Measurements from ENCODE around the gene DIP2B.

DIP2B gene

GRCh38 chr12:50550530-50551223 is 45.9 kb downstream of the DIP2B start:
- no peak for DNase-seq

- no peak for DNase-seq
Measured at GRCh38 chr12:50551866-50552265, 47.1 kb downstream of the DIP2B start.

- no peak for DNase-seq
Measured at GRCh38 chr12:50554651-50555050, 49.9 kb downstream of the DIP2B start.

- no peak for DNase-seq
Measured at GRCh38 chr12:50555471-50555885, 50.7 kb downstream of the DIP2B start.

GRCh38 chr12:50556273-50556672 is 51.5 kb downstream of the DIP2B start:
- DNase-seq = no peak

DNA sequence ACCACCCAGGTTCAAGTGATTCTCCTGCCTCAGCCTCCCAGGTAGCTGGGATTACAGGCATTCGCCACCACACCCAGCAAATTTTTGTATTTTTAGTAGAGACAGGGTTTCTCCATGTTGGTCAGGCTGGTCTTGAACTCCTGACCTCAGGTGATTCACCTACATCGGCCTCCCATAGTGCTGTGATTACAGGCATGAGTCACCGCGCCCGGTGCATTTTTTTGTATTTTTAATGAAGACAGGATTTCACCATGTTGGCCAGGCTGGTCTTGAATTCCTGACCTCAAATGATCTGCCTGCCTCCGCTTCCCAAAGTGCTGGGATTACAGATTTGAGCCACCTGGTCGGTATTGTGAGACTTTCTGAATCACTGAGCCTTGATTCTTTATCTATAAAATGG is 52.0 kb downstream of the DIP2B start:
- DNase-seq = peak; percentile 63

DNA sequence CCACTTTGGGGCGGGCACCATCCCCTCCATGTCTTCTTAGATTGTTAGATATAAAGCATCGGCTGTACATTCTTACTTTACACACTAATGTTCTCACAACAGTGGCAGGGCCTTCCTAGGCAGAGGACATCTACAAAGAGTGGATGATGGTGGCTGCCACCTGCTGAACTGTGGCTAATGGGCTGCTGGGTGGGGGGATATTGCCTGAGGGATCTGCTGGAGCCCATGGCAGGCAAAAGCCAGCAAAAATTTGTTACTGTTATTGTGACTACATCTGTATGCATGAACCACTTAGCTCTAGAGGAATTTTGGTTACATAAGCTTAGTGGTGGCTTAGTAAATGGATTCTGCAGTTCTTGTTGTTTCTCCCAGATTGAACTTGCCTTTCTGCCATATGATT is 52.6 kb downstream of the DIP2B start:
- no peak for DNase-seq

DNA sequence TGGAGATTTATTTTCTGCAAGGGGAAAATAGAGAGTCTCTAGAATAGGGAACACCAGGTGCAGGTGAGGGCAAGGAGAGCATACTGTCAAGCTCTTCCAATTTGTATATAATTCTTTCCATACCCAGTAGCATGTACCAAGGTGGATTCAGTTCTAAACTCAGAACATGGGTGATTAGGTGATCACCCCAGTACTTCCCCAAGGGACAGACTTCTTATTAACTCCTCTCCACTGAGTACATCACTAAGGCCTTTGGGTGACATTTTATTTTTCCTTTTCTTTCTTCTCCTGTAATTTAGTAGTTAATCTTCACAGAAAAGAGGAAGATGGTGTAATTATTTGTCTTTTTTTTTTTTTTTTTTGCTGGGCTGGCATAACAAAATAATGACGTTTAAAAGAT is 54.2 kb downstream of the DIP2B start:
- DNase-seq = no peak

DNA sequence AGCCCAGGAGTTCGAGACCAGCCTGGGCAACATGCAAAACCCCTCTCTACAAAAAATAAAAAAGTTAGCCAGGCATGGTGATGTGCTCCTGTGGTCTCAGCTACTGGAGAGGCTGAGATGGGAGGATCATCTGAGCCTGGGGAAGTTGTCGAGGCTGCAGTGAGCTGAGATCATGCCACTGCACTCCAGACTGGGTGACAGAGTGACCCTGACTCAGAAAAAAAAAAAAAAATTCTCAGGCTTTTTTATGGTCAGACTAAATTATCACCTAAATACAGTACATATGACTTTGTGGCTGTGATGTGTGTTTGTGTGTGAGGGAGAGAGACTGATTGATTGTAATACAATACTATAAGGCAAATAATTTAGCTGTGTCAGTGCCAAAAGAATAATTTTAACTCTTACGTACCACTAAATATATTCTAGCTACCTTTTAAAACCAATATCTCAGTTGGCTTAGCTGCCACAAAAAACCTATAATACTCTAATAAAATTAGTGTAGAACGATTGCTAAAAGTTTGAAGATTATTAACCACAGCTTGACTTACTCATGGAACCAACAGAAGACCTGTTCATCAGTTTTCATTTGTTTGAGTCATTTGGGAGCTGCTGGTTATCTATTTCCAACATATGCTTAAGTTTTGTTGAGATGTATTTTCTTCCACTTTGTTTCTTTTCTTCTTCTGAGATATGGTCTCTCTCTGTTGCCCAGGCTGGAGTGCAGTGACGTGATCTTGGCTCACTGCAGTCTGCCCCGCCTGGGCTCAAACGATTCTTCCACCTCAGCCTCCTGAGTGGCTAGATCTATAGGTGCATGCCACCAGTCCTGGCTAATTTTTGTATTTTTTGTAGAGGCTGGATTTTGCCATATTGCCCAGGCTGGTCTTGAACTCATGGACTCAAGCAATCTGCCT is 58.0 kb downstream of the DIP2B start:
- DNase-seq = no peak

GRCh38 chr12:50563434-50563787 is 58.6 kb downstream of the DIP2B start:
- DNase-seq = no peak

GRCh38 chr12:50564237-50564947 is 59.6 kb downstream of the DIP2B start:
- no peak for DNase-seq

- DNase-seq = no peak
Measured at GRCh38 chr12:50564948-50565297, 60.1 kb downstream of the DIP2B start.

- no peak for DNase-seq
Measured at GRCh38 chr12:50566066-50566465, 61.3 kb downstream of the DIP2B start.

GRCh38 chr12:50567926-50568325 is 63.1 kb downstream of the DIP2B start:
- no peak for DNase-seq

DNA sequence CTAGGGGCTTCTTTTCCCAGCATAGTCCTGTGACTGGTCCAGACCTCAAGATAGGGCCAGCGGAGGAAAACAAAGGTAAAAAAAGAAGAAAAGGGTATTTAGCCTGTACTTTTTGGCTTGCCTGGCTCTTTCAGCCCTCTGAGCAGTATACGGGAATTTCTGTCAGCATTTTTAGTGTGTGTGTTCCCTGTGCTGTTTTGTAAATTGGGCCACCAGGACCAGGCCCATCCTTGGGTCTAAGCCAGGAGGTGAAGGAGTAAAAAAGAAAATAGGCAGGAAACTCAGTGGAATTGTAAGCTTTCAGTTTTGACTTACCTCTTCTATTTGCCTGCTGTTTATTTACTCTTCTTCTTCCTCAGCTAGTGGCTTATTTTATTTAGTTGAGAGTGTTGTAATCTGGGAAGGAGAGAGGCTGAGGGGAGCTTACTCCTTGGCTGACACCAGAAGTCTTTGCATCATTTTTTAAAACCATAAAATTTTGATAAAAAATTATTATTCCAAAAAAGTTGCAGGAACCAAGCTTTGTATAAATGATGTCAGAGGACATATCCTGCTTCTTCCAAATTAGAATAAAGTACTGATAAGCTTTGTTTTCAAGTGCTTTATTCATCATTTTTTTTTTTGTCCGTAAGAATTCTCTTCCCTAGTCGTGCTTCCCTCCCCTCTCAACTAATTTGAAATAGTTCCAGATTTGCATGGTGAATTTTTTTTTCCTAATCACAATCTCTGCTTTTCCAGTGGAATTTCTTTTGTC is 63.7 kb downstream of the DIP2B start:
- no peak for DNase-seq

- DNase-seq = no peak
Measured at GRCh38 chr12:50569321-50569720, 64.5 kb downstream of the DIP2B start.

DNA sequence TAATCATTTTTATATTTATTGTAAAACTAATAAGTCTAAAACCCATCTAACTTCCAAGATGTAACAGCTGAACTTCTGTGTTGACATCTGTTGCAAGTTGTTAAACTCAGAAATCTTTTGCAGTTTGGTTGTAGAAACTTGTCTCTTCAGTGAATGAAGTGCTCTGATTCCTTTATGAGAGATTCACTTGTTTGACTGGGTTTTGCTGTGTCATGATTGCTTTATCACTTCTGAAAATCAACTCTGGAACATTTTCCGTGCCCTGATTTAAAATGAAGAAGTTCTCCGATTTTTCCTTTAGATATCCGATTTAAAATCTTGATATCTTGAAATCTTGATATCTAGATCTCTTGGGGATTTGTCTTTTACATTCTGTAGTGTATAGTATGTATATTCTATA is 65.1 kb downstream of the DIP2B start:
- DNase-seq = no peak

- DNase-seq = no peak
Measured at GRCh38 chr12:50571786-50572185, 67.0 kb downstream of the DIP2B start.

- peak; percentile 83 for DNase-seq
Measured at GRCh38 chr12:50572287-50572686, 67.5 kb downstream of the DIP2B start.

GRCh38 chr12:50572760-50573159 is 68.0 kb downstream of the DIP2B start:
- DNase-seq = no peak

- no peak for DNase-seq
Measured at GRCh38 chr12:50573271-50573670, 68.5 kb downstream of the DIP2B start.

DNA sequence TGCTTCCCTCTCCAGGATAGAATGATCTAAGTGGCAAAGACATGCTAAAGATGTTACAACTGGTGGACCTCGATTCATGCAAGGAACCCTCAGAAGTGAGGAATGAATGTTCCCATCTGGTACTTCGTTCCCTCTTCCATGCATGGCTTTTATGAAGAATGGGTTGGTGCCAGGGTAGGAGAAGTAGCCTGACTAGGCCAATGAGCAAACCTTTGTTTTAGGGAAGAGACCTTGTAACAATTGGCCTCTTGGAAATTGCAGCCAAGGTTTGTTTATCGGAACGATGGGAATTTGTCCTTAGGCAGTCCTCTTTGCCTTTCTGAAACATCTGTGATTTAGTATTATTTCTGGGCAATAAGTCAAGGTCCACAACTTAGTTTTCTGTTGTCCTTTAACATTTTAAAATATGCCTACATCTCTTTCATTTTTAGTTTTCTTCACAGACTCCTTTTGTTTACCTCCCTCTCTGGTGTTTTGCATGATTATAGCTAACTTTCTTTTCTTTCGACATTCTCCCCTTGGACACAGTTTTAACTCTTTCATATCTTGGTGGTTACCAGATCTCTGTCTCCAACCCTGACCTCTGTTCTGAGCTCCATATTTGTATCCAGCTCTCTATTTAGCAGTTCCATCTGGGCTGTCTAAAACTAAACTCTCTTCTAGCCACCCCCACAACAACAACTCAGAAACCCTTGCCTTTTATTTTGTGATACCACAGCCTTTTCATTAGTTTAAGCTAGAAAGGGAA is 70.0 kb downstream of the DIP2B start:
- DNase-seq = no peak

Data from fibroblast of upper back skin (primary cell).